Esophagus muscularis mucosa (tissue), 3 donors: ENCODE measurements around the gene PC.

Experiments
- EP300 ChIP-seq: sonication (generic); formaldehyde crosslinking; IDR thresholded peaks from one replicate; pipeline ENCODE4 v1.6.1; 2017; ENCODE audit warnings: antibody characterized with exemption
- TF ChIP-seq, protein P1 (sequence below), 3 experiments: fragments of 200-600 bp in 2 of 3; fragments of 450-650 bp in 1 of 3; sonication (generic) in 2 of 3; IDR thresholded peaks; one replicate each; pipeline ENCODE4 v1.5.1; 2017 to 2019; ENCODE audit warnings: antibody characterized with exemption in 3 of 3, mild to moderate bottlenecking in 2 of 3, moderate library complexity in 1 of 3

DNA sequence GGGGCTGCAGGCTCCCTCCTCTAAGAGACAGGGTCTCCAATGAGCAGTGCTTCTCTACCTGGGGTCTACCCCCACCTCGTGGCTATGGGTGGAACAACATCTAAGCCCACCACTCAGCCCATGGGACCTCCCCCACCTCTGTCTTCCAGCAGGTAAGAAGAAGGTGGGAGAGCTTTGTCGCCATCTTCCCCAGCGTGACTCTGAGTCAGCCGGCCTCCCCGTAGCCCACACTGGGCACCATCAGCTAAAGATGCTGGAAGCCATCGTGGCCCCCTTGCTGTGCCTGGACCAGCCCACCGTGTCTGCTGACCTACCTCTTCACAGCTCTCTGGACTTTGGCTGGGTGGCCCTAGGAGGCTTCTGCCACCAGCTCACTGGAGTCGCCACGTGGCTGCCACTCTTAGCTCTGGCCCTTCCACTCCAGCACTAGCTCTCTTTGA, 17.9 kb upstream of the PC start:
- TF ChIP-seq, protein P1, sequence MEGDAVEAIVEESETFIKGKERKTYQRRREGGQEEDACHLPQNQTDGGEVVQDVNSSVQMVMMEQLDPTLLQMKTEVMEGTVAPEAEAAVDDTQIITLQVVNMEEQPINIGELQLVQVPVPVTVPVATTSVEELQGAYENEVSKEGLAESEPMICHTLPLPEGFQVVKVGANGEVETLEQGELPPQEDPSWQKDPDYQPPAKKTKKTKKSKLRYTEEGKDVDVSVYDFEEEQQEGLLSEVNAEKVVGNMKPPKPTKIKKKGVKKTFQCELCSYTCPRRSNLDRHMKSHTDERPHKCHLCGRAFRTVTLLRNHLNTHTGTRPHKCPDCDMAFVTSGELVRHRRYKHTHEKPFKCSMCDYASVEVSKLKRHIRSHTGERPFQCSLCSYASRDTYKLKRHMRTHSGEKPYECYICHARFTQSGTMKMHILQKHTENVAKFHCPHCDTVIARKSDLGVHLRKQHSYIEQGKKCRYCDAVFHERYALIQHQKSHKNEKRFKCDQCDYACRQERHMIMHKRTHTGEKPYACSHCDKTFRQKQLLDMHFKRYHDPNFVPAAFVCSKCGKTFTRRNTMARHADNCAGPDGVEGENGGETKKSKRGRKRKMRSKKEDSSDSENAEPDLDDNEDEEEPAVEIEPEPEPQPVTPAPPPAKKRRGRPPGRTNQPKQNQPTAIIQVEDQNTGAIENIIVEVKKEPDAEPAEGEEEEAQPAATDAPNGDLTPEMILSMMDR (IDR thresholded peaks at IDR 0.05): peak in 1 of 3 experiments; percentile 37
- TF ChIP-seq EP300: no peak
